SK-N-SH treated with all-trans-retinoic acid at 6 μM for 48 hours (cell line): ENCODE measurements around the gene GPX2.

Experiments
- ATAC-seq: fragments of 200-7000 bp; cut with Tn5 transposase; 3 replicates; pipeline ENCODE4 v1.9.1; 2020; ENCODE audit warnings: mild to moderate bottlenecking, moderate library complexity
- ARNTL ChIP-seq: fragments of 450-650 bp; formaldehyde crosslinking; IDR thresholded peaks from 2 replicates; pipeline ENCODE4 v1.5.0; 2020; ENCODE audit warnings: low read depth, mild to moderate bottlenecking, moderate library complexity, borderline replicate concordance
- BACH2 ChIP-seq: fragments of 250-450 bp; sonication (Bioruptor Pico); IDR thresholded peaks from 2 replicates; pipeline ENCODE4 v1.9.0; 2021; ENCODE audit warnings: mild to moderate bottlenecking, borderline replicate concordance
- CREB5 ChIP-seq: fragments of 250-450 bp; sonication (Bioruptor Pico); IDR thresholded peaks from 2 replicates; pipeline ENCODE4 v1.5.1; 2020; ENCODE audit warnings: low read depth, mild to moderate bottlenecking, moderate library complexity
- CSRNP3 ChIP-seq: fragments of 250-450 bp; sonication (Bioruptor Pico); IDR thresholded peaks from 2 replicates; pipeline ENCODE4 v1.5.1; 2021; ENCODE audit warnings: mild to moderate bottlenecking, moderate library complexity
- ISL1 ChIP-seq: fragments of 250-450 bp; sonication (Bioruptor Pico); IDR thresholded peaks from 2 replicates; pipeline ENCODE4 v2.1.2; 2022; ENCODE audit warnings: mild to moderate bottlenecking, moderate library complexity
- OSR1 ChIP-seq: fragments of 250-450 bp; sonication (Bioruptor Pico); IDR thresholded peaks from 2 replicates; pipeline ENCODE4 v1.8.0; 2022; ENCODE audit warnings: moderate library complexity, mild to moderate bottlenecking, inconsistent platforms
- POU6F1 ChIP-seq: fragments of 250-450 bp; sonication (Bioruptor Pico); IDR thresholded peaks from 2 replicates; pipeline ENCODE4 v1.8.0; 2021; ENCODE audit warnings: low read depth, mild to moderate bottlenecking, moderate library complexity, borderline replicate concordance
- PPARA ChIP-seq: fragments of 250-450 bp; sonication (Bioruptor Pico); IDR thresholded peaks from 2 replicates; pipeline ENCODE4 v1.5.0; 2020; ENCODE audit warnings: mild to moderate bottlenecking, borderline replicate concordance
- RARB ChIP-seq: fragments of 250-450 bp; sonication (Bioruptor Pico); IDR thresholded peaks from 2 replicates; pipeline ENCODE4 v1.8.0; 2021; ENCODE audit warnings: mild to moderate bottlenecking, moderate library complexity
- SNAI2 ChIP-seq: fragments of 250-450 bp; sonication (Bioruptor Pico); IDR thresholded peaks from 2 replicates; pipeline ENCODE4 v1.5.0; 2020; ENCODE audit warnings: mild to moderate bottlenecking, moderate library complexity
- ZC3H10 ChIP-seq: fragments of 250-450 bp; sonication (Bioruptor Pico); IDR thresholded peaks from 2 replicates; pipeline ENCODE4 v1.5.1; 2021; ENCODE audit warnings: mild to moderate bottlenecking, moderate library complexity
- ZFP3 ChIP-seq: fragments of 250-450 bp; sonication (Bioruptor Pico); IDR thresholded peaks from 2 replicates; pipeline ENCODE4 v1.5.0; 2020; ENCODE audit warnings: mild to moderate bottlenecking, moderate library complexity
- ZFP30 ChIP-seq: fragments of 450-650 bp; formaldehyde crosslinking; IDR thresholded peaks from 2 replicates; pipeline ENCODE4 v1.5.0; 2022; ENCODE audit warnings: mild to moderate bottlenecking, moderate library complexity
- ZNF565 ChIP-seq: fragments of 450-650 bp; formaldehyde crosslinking; conservative IDR thresholded peaks from 2 replicates; pipeline ENCODE4 v1.5.0; 2020; ENCODE audit warnings: low read depth, mild to moderate bottlenecking, moderate library complexity
- ZNF70 ChIP-seq: fragments of 450-650 bp; formaldehyde crosslinking; IDR thresholded peaks from 2 replicates; pipeline ENCODE4 v1.5.0; 2020; ENCODE audit warnings: mild to moderate bottlenecking, moderate library complexity
- ZNF8 ChIP-seq: fragments of 450-650 bp; formaldehyde crosslinking; IDR thresholded peaks from 2 replicates; pipeline ENCODE4 v1.5.0; 2020; ENCODE audit warnings: mild to moderate bottlenecking, moderate library complexity

The GPX2 gene

GRCh38 chr14:64891839-64892375 is 50.6 kb downstream of the GPX2 start:
- ATAC-seq, result peak; percentile 97
- TF ChIP-seq ZC3H10 (no peak), ZFP3 (CRISPR knock-in tag) (no peak), CSRNP3 (CRISPR knock-in tag) (no peak), SNAI2 (CRISPR knock-in tag) (no peak), PPARA (CRISPR knock-in tag) (no peak), ISL1 (CRISPR knock-in tag) (no peak), ZNF70 (no peak), BACH2 (no peak), OSR1 (CRISPR knock-in tag) (no peak), ZNF8 (CRISPR knock-in tag) (no peak)

GRCh38 chr14:64891173-64891838 is 51.2 kb downstream of the GPX2 start:
- ATAC-seq, result no peak
- TF ChIP-seq SNAI2 (CRISPR knock-in tag) (no peak), ZNF8 (CRISPR knock-in tag) (no peak), RARB (CRISPR knock-in tag) (no peak), ZNF565 (CRISPR knock-in tag) (no peak), CREB5 (CRISPR knock-in tag) (no peak)
- TF ChIP-seq, all 23 proteins: peak for 0

GRCh38 chr14:64889352-64889751 is 53.2 kb downstream of the GPX2 start:
- no peak for ATAC-seq
- no peak for TF ChIP-seq ZFP30 (CRISPR knock-in tag)
- no peak for TF ChIP-seq OSR1 (CRISPR knock-in tag)
- TF ChIP-seq POU6F1, result no peak
- no peak for TF ChIP-seq RARB (CRISPR knock-in tag)
- TF ChIP-seq ARNTL (CRISPR knock-in tag), result no peak
- no peak for TF ChIP-seq ZC3H10
- TF ChIP-seq ISL1 (CRISPR knock-in tag), result no peak
